HepG2 (cell line): Measurements from ENCODE around the gene IL17C. TPM values are rescaled to one million over a fixed set of nuclear protein-coding genes. Genes with fewer than 3 reads are reported as not detected.

Source experiments
- ARNT2 ChIP-seq: sonication (generic); formaldehyde crosslinking; IDR thresholded peaks from 2 replicates; pipeline ENCODE4 v1.8.0; 2022; ENCODE audit warnings: mild to moderate bottlenecking, low read depth, missing genetic modification reagents, moderate library complexity
- CBFB ChIP-seq: sonication (generic); formaldehyde crosslinking; IDR thresholded peaks from 2 replicates; pipeline ENCODE4 v1.4.0; 2020; ENCODE audit warnings: missing genetic modification reagents
- CERS6 ChIP-seq: sonication (generic); formaldehyde crosslinking; IDR thresholded peaks from 2 replicates; pipeline ENCODE4 v1.5.0; 2020; ENCODE audit warnings: missing genetic modification reagents
- CTCF ChIP-seq: sonication (generic); formaldehyde crosslinking; IDR thresholded peaks from 2 replicates; pipeline ENCODE4 v1.5.0; 2020; ENCODE audit warnings: mild to moderate bottlenecking, missing genetic modification reagents, moderate library complexity
- DBP ChIP-seq: sonication (generic); formaldehyde crosslinking; IDR thresholded peaks from 2 replicates; pipeline ENCODE4 v1.4.0; 2020; ENCODE audit warnings: missing genetic modification reagents; ENCODE audit errors: not compliant biosample characterization
- DZIP1 ChIP-seq: sonication (generic); formaldehyde crosslinking; IDR thresholded peaks from 2 replicates; pipeline ENCODE4 v1.5.0; 2020; ENCODE audit warnings: mild to moderate bottlenecking, missing genetic modification reagents
- EEA1 ChIP-seq: sonication (generic); formaldehyde crosslinking; IDR thresholded peaks from 2 replicates; pipeline ENCODE4 v1.5.1; 2020; ENCODE audit warnings: mild to moderate bottlenecking, missing genetic modification reagents, borderline replicate concordance
- GATAD1 ChIP-seq: IDR thresholded peaks from 2 replicates; pipeline ENCODE4 v1.6.1; 2016; ENCODE audit warnings: missing genetic modification reagents, missing compliant biosample characterization
- HNRNPH1 ChIP-seq: fragments of 200-400 bp; formaldehyde crosslinking; optimal IDR thresholded peaks from 2 replicates; pipeline ENCODE3; 2017; ENCODE audit warnings: mild to moderate bottlenecking, low read depth, low read length
- KDM5B ChIP-seq: sonication (generic); formaldehyde crosslinking; IDR thresholded peaks from 2 replicates; pipeline ENCODE4 v1.4.0; 2020; ENCODE audit warnings: missing genetic modification reagents, mild to moderate bottlenecking, borderline replicate concordance
- KLF11 ChIP-seq: IDR thresholded peaks from 2 replicates; pipeline ENCODE4 v1.6.1; 2016; ENCODE audit warnings: missing compliant biosample characterization
- MTF1 ChIP-seq: sonication (generic); formaldehyde crosslinking; IDR thresholded peaks from 2 replicates; pipeline ENCODE4 v1.5.0; 2020; ENCODE audit warnings: missing genetic modification reagents
- NR3C1 ChIP-seq: sonication (generic); formaldehyde crosslinking; IDR thresholded peaks from 2 replicates; pipeline ENCODE4 v1.4.0; 2020; ENCODE audit warnings: missing genetic modification reagents
- PCBP1 ChIP-seq: fragments of 200-400 bp; formaldehyde crosslinking; IDR thresholded peaks from 2 replicates; pipeline ENCODE4 v1.6.1; 2017; ENCODE audit warnings: mild to moderate bottlenecking, low read depth, low read length, borderline replicate concordance
- SETDB1 ChIP-seq: sonication (generic); formaldehyde crosslinking; IDR thresholded peaks from 2 replicates; pipeline ENCODE4 v1.5.1; 2020; ENCODE audit warnings: missing genetic modification reagents, mild to moderate bottlenecking, borderline replicate concordance
- SOX6 ChIP-seq, 2 experiments: fragments of 450-650 bp in 1 of 2; sonication (generic) in 1 of 2; formaldehyde crosslinking in 1 of 2; IDR thresholded peaks; 2 replicates each; pipeline versions ENCODE4 v1.4.0 to v1.6.1; 2017 to 2020; ENCODE audit warnings: antibody characterized with exemption in 1 of 2, mild to moderate bottlenecking in 1 of 2, missing genetic modification reagents in 1 of 2
- SP1 ChIP-seq, 2 experiments: fragments of 450-650 bp in 1 of 2; sonication (generic) in 1 of 2; formaldehyde crosslinking in 1 of 2; IDR thresholded peaks; 2 replicates each; pipeline versions ENCODE4 v1.4.0 to v1.6.1; 2016 to 2020; ENCODE audit warnings: missing genetic modification reagents in 1 of 2
- SP4 ChIP-seq: sonication (generic); formaldehyde crosslinking; IDR thresholded peaks from 2 replicates; pipeline ENCODE4 v1.8.1; 2023; ENCODE audit warnings: mild to moderate bottlenecking, missing genetic modification reagents
- ZBTB25 ChIP-seq: IDR thresholded peaks from 2 replicates; pipeline ENCODE4 v1.6.1; 2018; ENCODE audit warnings: missing genetic modification reagents
- ZNF382 ChIP-seq: sonication (generic); formaldehyde crosslinking; IDR thresholded peaks from 2 replicates; pipeline ENCODE4 v1.5.0; 2020; ENCODE audit warnings: missing genetic modification reagents, mild to moderate bottlenecking, borderline replicate concordance
- ZNF776 ChIP-seq: sonication (generic); formaldehyde crosslinking; IDR thresholded peaks from 2 replicates; pipeline ENCODE4 v1.4.0; 2020; ENCODE audit warnings: mild to moderate bottlenecking, missing genetic modification reagents
- ZNF878 ChIP-seq: sonication (generic); formaldehyde crosslinking; IDR thresholded peaks from 2 replicates; pipeline ENCODE4 v1.8.1; 2023; ENCODE audit warnings: mild to moderate bottlenecking, missing genetic modification reagents, moderate library complexity
- polyA plus RNA-seq, 8 experiments: library from polyadenylated mRNA; depleted of rRNA in 3 of 8; stranded (reverse) in 7 of 8; unstranded in 1 of 8; fragments of >200 nt; fragmentation: Illumina TruSeq in 4 of 8; extraction: Trizol in 4 of 8; gene quantifications; 2 replicates each; pipeline versions ENCODE4 v1.2.1 to v1.2.3, GENCODE V29; 2011 to 2016; ENCODE audit warnings: low read depth in 4 of 8, missing spikeins in 1 of 8, mixed read lengths in 1 of 8; ENCODE audit not compliant: insufficient read depth in 1 of 8
- total RNA-seq, 5 experiments: library from RNA; depleted of rRNA; stranded (reverse); fragments of >200 nt; fragmentation: Illumina TruSeq; extraction: Trizol; gene quantifications; 2 replicates each; pipeline ENCODE4 v1.2.3, GENCODE V29; 2016; ENCODE audit warnings: low read depth in 1 of 5

The IL17C gene
- total and polyA plus RNA-seq, 2 of the 13 experiments (the other 11 are each of a cell fraction or from before 2014, with no cell fraction given) = not detected

- TF ChIP-seq DZIP1 (CRISPR knock-in tag) = no peak
- TF ChIP-seq PCBP1 = no peak
- no peak for TF ChIP-seq ZNF382 (CRISPR knock-in tag)
- TF ChIP-seq ZNF776 (CRISPR knock-in tag) = peak; percentile 53; the same call in 1 of the 2 replicates
- peak; percentile 43; the same call in 1 of the 2 replicates for TF ChIP-seq SP4 (CRISPR knock-in tag)
- TF ChIP-seq ZBTB25 (CRISPR knock-in tag) = no peak
- TF ChIP-seq ZNF878 (CRISPR knock-in tag) = no peak
- no peak for TF ChIP-seq DBP (CRISPR knock-in tag)
- TF ChIP-seq SOX6 (IDR thresholded peaks at IDR 0.05) = no peak
- TF ChIP-seq SOX6 (CRISPR knock-in tag; IDR thresholded peaks at IDR 0.05) = peak; percentile 47; the same call in 1 of the 2 replicates
- peak; percentile 21; the same call in 1 of the 2 replicates for TF ChIP-seq CERS6 (CRISPR knock-in tag)
- no peak for TF ChIP-seq MTF1
- no peak for TF ChIP-seq HNRNPH1
- TF ChIP-seq SP1 (IDR thresholded peaks at IDR 0.05) = no peak
- peak; percentile 30; the same call in 1 of the 2 replicates for TF ChIP-seq SP1 (CRISPR knock-in tag; IDR thresholded peaks at IDR 0.05)
- TF ChIP-seq EEA1 (CRISPR knock-in tag) = no peak
- TF ChIP-seq ARNT2 (CRISPR knock-in tag) = no peak
- TF ChIP-seq CTCF (CRISPR knock-in tag) = peak; percentile 94
- no peak for TF ChIP-seq GATAD1 (CRISPR knock-in tag)
- no peak for TF ChIP-seq SETDB1 (CRISPR knock-in tag)
- peak; percentile 28; the same call in 1 of the 2 replicates for TF ChIP-seq CBFB (CRISPR knock-in tag)
- TF ChIP-seq KDM5B = peak; percentile 25; the same call in 1 of the 2 replicates
- TF ChIP-seq KLF11 (CRISPR knock-in tag) = 0 out of 2 replicates have a peak, but pooled peaks have one; percentile 30
- TF ChIP-seq NR3C1 = no peak
Measured at GRCh38 chr16:88681084-88681680, 42.8 kb downstream of the IL17C start (continued).
